PFSK-1 (cell line): Measurements from ENCODE around the gene PLXNC1.

Experiments used
- FOXP2 ChIP-seq: optimal IDR thresholded peaks from 2 replicates; pipeline ENCODE3; 2011; ENCODE audit warnings: borderline replicate concordance, control low read depth, inconsistent platforms; ENCODE audit not compliant: insufficient read depth; ENCODE audit errors: extremely low read length, extremely low read depth
- POLR2AphosphoS5 ChIP-seq: IDR thresholded peaks from 2 replicates; pipeline ENCODE4 v1.6.1; 2012; ENCODE audit warnings: low read depth, mild to moderate bottlenecking, control low read depth, low read length, moderate library complexity
- SIN3A ChIP-seq: IDR thresholded peaks from 2 replicates; pipeline ENCODE4 v1.6.1; 2012; ENCODE audit warnings: mild to moderate bottlenecking, low read length, moderate library complexity, borderline replicate concordance; ENCODE audit not compliant: insufficient read depth
- TAF1 ChIP-seq: IDR thresholded peaks from 2 replicates; pipeline ENCODE4 v1.6.1; 2012; ENCODE audit warnings: low read length, control low read depth, borderline replicate concordance; ENCODE audit not compliant: insufficient read depth
- TF ChIP-seq, protein P1 (sequence below), 2 experiments: IDR thresholded peaks; 2 replicates each; pipeline versions ENCODE4 v1.6.1 to v1.8.0; 2011 to 2012; ENCODE audit warnings: low read depth in 2 of 2, low read length in 2 of 2, control low read depth in 1 of 2, inconsistent platforms in 1 of 2, mild to moderate bottlenecking in 1 of 2, moderate library complexity in 1 of 2; ENCODE audit not compliant: insufficient read depth in 1 of 2

PLXNC1 gene

DNA sequence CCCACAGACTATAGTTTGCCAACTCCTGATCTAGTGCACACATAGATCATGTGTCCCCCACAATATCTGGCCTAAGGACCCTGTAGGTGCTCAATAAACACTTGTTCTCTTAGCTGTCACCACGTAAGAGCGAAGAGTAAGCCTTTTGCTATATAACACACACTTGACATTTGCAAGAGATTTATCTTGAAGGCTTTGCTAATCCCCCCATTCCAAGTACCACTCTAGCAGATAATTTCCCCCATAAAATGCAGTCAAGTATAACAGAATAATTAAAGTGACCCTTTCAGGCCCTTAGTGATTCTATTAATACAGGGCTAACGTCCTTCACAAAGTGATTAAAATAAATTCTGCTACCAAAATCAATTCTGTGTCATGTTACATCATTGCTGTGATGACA lies 87.5 kb downstream of the PLXNC1 start:
- TF ChIP-seq POLR2AphosphoS5 (no peak), FOXP2 (no peak), TAF1 (no peak), SIN3A (no peak)
- TF ChIP-seq, protein P1, sequence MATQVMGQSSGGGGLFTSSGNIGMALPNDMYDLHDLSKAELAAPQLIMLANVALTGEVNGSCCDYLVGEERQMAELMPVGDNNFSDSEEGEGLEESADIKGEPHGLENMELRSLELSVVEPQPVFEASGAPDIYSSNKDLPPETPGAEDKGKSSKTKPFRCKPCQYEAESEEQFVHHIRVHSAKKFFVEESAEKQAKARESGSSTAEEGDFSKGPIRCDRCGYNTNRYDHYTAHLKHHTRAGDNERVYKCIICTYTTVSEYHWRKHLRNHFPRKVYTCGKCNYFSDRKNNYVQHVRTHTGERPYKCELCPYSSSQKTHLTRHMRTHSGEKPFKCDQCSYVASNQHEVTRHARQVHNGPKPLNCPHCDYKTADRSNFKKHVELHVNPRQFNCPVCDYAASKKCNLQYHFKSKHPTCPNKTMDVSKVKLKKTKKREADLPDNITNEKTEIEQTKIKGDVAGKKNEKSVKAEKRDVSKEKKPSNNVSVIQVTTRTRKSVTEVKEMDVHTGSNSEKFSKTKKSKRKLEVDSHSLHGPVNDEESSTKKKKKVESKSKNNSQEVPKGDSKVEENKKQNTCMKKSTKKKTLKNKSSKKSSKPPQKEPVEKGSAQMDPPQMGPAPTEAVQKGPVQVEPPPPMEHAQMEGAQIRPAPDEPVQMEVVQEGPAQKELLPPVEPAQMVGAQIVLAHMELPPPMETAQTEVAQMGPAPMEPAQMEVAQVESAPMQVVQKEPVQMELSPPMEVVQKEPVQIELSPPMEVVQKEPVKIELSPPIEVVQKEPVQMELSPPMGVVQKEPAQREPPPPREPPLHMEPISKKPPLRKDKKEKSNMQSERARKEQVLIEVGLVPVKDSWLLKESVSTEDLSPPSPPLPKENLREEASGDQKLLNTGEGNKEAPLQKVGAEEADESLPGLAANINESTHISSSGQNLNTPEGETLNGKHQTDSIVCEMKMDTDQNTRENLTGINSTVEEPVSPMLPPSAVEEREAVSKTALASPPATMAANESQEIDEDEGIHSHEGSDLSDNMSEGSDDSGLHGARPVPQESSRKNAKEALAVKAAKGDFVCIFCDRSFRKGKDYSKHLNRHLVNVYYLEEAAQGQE (IDR thresholded peaks at IDR 0.05; ENCODE audit: insufficient read depth in 1 of 2, low read depth in 2 of 2, low read length in 2 of 2), result no peak

DNA sequence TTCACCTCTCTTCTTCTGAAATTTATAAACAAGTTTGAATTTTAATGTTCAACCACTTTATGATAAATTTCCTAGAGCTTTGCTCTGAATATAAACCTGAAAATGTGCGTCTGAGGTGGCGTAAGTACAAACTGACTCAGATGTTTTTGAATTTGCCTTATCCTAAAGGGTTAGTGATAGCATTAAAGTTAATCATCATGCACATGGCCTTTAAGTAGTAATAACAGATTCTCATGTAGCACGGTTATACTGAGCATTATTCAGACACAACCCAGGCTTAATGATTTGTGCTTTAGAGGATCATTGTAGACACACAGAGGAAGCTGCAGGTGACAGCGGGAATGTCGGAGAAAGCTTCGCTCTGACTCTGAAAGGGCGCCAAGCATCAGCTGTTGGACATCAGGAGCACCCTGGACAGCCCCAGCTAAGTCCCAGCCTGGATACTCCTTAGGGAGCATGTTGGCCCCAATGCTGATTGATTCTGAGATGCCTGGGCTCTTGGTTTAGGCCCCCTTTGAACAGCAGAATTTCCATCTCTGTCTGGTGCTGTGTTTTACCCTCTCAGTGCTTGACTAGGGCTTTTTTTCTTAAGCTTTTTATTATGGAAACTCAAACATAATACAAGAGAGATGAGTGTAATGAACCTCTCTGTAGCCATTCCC lies 91.1 kb downstream of the PLXNC1 start:
- TF ChIP-seq FOXP2, result no peak
- no peak for TF ChIP-seq SIN3A
- no peak for TF ChIP-seq POLR2AphosphoS5
- no peak for TF ChIP-seq TAF1
- TF ChIP-seq, protein P1 (IDR thresholded peaks at IDR 0.05; ENCODE audit: insufficient read depth in 1 of 2, low read depth in 2 of 2, low read length in 2 of 2), result no peak

DNA sequence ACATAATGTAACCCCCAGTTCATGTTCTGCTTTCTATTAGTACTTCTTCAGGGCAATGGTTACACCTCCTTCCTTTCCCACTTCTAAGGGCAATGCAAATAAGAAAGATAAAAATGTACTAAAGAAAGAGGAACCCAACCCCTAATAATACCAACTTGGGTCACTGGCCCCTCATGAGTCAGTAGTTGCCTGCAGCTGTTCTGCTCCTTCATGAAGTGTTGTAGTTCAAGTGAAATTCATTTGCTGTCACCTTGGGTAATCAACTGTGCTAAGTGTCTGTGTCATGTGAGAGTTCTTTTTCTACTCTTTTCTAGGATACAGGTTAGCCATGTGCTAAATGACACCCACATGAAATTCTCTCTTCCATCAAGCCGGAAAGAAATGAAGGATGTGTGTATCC lies 91.8 kb downstream of the PLXNC1 start:
- TF ChIP-seq SIN3A, result no peak
- no peak for TF ChIP-seq FOXP2
- no peak for TF ChIP-seq POLR2AphosphoS5

DNA sequence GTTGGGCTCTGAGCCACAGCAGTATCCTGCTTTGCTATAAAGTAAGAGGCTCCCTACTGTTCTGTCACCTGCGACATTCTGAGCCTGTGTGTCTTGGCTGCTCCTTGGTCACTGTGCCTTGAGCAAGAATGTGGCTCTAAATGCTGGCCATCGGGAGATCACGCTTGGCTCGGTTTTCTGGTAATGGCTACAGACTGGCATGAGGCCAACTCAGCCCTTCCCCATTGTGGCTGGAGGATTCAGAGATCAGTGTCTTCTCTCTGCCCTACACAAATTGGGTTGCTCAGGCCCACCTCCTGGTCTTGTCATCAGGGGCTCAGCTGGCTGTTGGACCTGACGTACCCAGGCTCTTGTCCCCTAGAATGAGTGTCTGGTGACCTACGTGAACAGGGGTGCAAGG lies 94.5 kb downstream of the PLXNC1 start:
- TF ChIP-seq, protein P1 (IDR thresholded peaks at IDR 0.05; ENCODE audit: insufficient read depth in 1 of 2, low read depth in 2 of 2, low read length in 2 of 2), result no peak
- TF ChIP-seq SIN3A (no peak), POLR2AphosphoS5 (no peak), FOXP2 (no peak), TAF1 (no peak)

DNA sequence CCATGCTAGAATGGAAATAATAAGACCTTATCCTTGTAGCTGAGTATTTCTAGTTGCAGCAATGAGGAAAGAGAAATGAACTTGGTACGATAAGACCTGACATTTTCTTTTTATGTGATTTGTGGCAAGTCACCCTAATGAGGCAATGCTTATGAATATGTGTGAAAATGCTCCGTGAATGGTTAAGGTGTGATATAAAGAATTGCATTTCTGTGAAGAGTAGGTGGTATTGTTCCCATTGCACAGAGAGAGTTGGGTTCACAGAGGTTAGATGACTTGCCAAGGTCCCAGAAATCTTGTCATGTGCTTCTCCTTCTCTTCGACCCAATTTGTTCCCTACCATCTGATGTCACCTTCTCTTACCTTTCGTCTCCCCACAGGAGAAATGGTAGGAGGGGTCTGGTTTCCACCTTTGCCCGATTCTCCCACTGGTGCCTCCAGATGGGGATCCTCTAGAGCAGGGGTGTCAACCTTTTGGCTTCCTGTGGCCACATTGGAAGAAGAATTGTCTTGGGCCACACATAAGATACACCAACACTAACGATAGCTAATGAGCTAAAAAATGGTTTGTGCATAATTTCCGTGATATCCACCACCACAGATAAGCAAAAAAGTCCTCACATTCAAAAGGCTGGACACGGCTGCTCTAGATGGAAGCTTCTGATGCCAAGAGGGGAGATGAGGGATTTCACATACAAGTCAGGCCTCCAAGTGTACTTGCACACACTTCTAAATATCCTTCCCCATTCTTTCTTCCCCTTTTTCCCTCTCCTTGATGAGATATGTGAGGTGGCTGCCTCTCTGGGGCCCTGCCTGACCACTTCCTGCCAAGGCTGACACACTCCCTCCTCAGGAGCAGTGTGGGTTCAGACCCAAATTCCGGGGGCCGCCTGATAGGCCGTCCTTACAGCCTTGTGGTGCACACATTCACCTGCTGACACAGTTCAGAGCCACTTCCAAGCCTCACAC lies 96.1 kb downstream of the PLXNC1 start:
- TF ChIP-seq, protein P1 (IDR thresholded peaks at IDR 0.05; ENCODE audit: insufficient read depth in 1 of 2, low read depth in 2 of 2, low read length in 2 of 2), result no peak
- no peak for TF ChIP-seq TAF1
- TF ChIP-seq SIN3A, result no peak
- no peak for TF ChIP-seq FOXP2
- TF ChIP-seq POLR2AphosphoS5, result no peak
